Endodermal cell (in vitro differentiated cells): Measurements from ENCODE around the gene COP1. TPM values are rescaled to one million over a fixed set of nuclear protein-coding genes. Genes with fewer than 3 reads are reported as not detected.

ENCODE experiments used
- DNase-seq: peaks from one replicate; pipeline ENCODE4 v3.0.0-alpha.2; 2017
- H3K27ac ChIP-seq: 2 replicates; pipeline ENCODE4 v1.5.1; 2013; ENCODE audit warnings: mild to moderate bottlenecking, low read depth, low read length, moderate library complexity
- H3K27me3 ChIP-seq: 2 replicates; pipeline ENCODE4 v1.6.1; 2013; ENCODE audit warnings: mild to moderate bottlenecking, low read length, moderate library complexity; ENCODE audit not compliant: insufficient read depth, control insufficient read depth, poor library complexity, severe bottlenecking
- H3K36me3 ChIP-seq: 2 replicates; pipeline ENCODE4 v1.7.0; 2013; ENCODE audit warnings: mild to moderate bottlenecking, low read length, moderate library complexity; ENCODE audit not compliant: control insufficient read depth, insufficient read depth
- H3K4me1 ChIP-seq: one replicate; pipeline ENCODE4 v1.7.0; 2013; ENCODE audit warnings: low read length; ENCODE audit not compliant: control insufficient read depth, insufficient read depth
- H3K4me3 ChIP-seq: 2 replicates; pipeline ENCODE4 v1.5.1; 2013; ENCODE audit warnings: mild to moderate bottlenecking, low read length, moderate library complexity
- H3K9ac ChIP-seq: 2 replicates; pipeline ENCODE4 v1.6.1; 2013; ENCODE audit warnings: mild to moderate bottlenecking, low read length, moderate library complexity; ENCODE audit not compliant: poor library complexity, severe bottlenecking; ENCODE audit errors: extremely low read depth
- H3K9me3 ChIP-seq: 2 replicates; pipeline ENCODE4 v1.6.1; 2013; ENCODE audit warnings: mild to moderate bottlenecking, low read length, moderate library complexity; ENCODE audit not compliant: control insufficient read depth
- H3K27ac Mint-ChIP-seq: 2 replicates; pipeline ENCODE4 v1.8.0; 2020; ENCODE audit warnings: mixed read lengths
- H3K27me3 Mint-ChIP-seq: 2 replicates; pipeline ENCODE4 v1.8.0; 2021; ENCODE audit warnings: mild to moderate bottlenecking, mixed read lengths; ENCODE audit not compliant: insufficient read depth
- H3K36me3 Mint-ChIP-seq: 2 replicates; pipeline ENCODE4 v1.8.0; 2020; ENCODE audit warnings: low read depth, mixed read lengths
- H3K4me1 Mint-ChIP-seq: 2 replicates; pipeline ENCODE4 v1.8.0; 2020; ENCODE audit warnings: mixed read lengths
- H3K4me3 Mint-ChIP-seq: 2 replicates; pipeline ENCODE4 v1.8.0; 2020; ENCODE audit warnings: mild to moderate bottlenecking, moderate library complexity, mixed read lengths
- H3K9me3 Mint-ChIP-seq: 2 replicates; pipeline ENCODE4 v1.8.0; 2020; ENCODE audit warnings: mild to moderate bottlenecking, mixed read lengths
- CTCF ChIP-seq: fragments of 200-600 bp; sonication (generic); conservative IDR thresholded peaks from 2 replicates; pipeline ENCODE4 v1.5.0; 2021; ENCODE audit warnings: antibody characterized with exemption, mild to moderate bottlenecking
- WGBS, 2 experiments: methylation state at CpG; one replicate each; pipeline versions ENCODE4 v1.1.5 to v1.1.7; 2013; ENCODE audit warnings: missing lambda C conversion rate in 2 of 2, mixed read lengths in 1 of 2; ENCODE audit not compliant: insufficient coverage in 1 of 2, insufficient read length in 1 of 2; 5-methylcytosine and 5-hydroxymethylcytosine counted together
- total RNA-seq, 2 donors: library from RNA; stranded (reverse); fragmentation: NEBNext Ultra II Directional in 1 of 2; extraction: Animal tissue kit (Norgen Biotek cat#: 25700) in 1 of 2; gene quantifications; 2 replicates in 1 of 2; 3 replicates in 1 of 2; pipeline ENCODE4 v1.2.1, GENCODE V29; 2021

Gene COP1
- total RNA-seq, 2 donors from 2014 or later, result 70.1 to 70.6 TPM

DNA sequence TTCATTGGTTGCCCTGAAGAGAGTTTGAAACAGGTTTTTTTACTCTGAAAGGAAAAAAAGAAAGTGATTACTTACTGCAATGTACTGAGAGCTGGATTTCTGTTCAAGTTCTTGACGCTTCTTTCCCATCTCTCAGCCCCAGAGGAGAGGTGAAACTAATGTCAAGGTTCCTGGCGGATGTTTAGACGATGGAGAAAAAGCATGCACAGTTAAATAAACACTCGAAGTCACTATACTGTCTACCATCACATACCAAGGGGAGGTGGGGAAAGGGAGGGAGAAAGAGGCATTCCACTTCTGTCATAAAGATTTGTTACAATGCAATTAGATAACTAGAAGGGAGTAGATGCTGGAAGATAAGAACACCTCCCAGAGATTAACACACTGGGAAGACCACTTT lies 286.7 kb downstream of the COP1 start:
- WGBS, 2 experiments, result 96 to 100% methylated on average over 1 to 3 of the region's 4 CpGs
- H3K27me3 ChIP-seq, result no peaks in the 10 kb centered on the region
- H3K4me1 Mint-ChIP-seq, result peaks cover 61% of the 10 kb centered on the region
- H3K36me3 Mint-ChIP-seq, result peaks cover 2% of the 10 kb centered on the region
- peaks cover 19% of the 10 kb centered on the region for H3K4me1 ChIP-seq
- no peak for DNase-seq
- no peaks in the 10 kb centered on the region for H3K9me3 ChIP-seq
- H3K9me3 Mint-ChIP-seq, result no peaks in the 10 kb centered on the region
- no peak overlapping the region for H3K4me3 ChIP-seq
- no peak overlapping the region for H3K27ac Mint-ChIP-seq
- no peak overlapping the region for H3K9ac ChIP-seq
- H3K4me3 Mint-ChIP-seq, result no peak overlapping the region
- H3K36me3 ChIP-seq, result no peaks in the 10 kb centered on the region
- no peak for TF ChIP-seq CTCF
- H3K27ac ChIP-seq, result no peak overlapping the region
- H3K27me3 Mint-ChIP-seq, result peaks cover 57% of the 10 kb centered on the region

GRCh38 chr1:175919001-175919400 lies 288.1 kb downstream of the COP1 start:
- Mint-ChIP-seq H3K9me3 (no peaks in the 10 kb centered on the region), H3K4me1 (peaks cover 61% of the 10 kb centered on the region), H3K36me3 (no peaks in the 10 kb centered on the region), H3K27ac (no peak overlapping the region), H3K27me3 (peaks cover 69% of the 10 kb centered on the region), H3K4me3 (no peak overlapping the region)
- H3K36me3 ChIP-seq, result no peaks in the 10 kb centered on the region
- no peak overlapping the region for H3K27ac ChIP-seq
- 75 to 81% methylated on average over 1 of the region's 1 CpG for WGBS, 2 experiments
- peaks cover 22% of the 10 kb centered on the region for H3K4me1 ChIP-seq
- no peaks in the 10 kb centered on the region for H3K27me3 ChIP-seq
- no peak overlapping the region for H3K9ac ChIP-seq
- TF ChIP-seq CTCF, result no peak
- H3K9me3 ChIP-seq, result no peaks in the 10 kb centered on the region
- no peak overlapping the region for H3K4me3 ChIP-seq
- no peak for DNase-seq

- WGBS, 2 experiments, result 2 to 11% methylated on average over 2 of the region's 2 CpGs
- Histone ChIP-seq H3K4me3 (no peak overlapping the region), H3K27me3 (no peaks in the 10 kb centered on the region), H3K9me3 (no peaks in the 10 kb centered on the region), H3K9ac (no peak overlapping the region), H3K27ac (no peak overlapping the region), H3K4me1 (peaks cover 22% of the 10 kb centered on the region), H3K36me3 (no peaks in the 10 kb centered on the region)
- H3K9me3 Mint-ChIP-seq, result no peaks in the 10 kb centered on the region
- TF ChIP-seq CTCF, result no peak
- H3K27ac Mint-ChIP-seq, result no peak overlapping the region
- H3K4me1 Mint-ChIP-seq, result peaks cover 61% of the 10 kb centered on the region
- peaks cover 76% of the 10 kb centered on the region for H3K27me3 Mint-ChIP-seq
- no peak for DNase-seq
- no peak overlapping the region for H3K4me3 Mint-ChIP-seq
- H3K36me3 Mint-ChIP-seq, result no peaks in the 10 kb centered on the region
These were observed 288.7 kb downstream of the COP1 start for GRCh38 chr1:175918364-175918801.
